Measurements from ENCODE around the gene CDC7.
"Not testable (repeated sequence)": the region's sequence is repeated elsewhere in the genome, so short reads cannot be mapped to it uniquely, and the experiment has no call there.

Gene CDC7

DNA sequence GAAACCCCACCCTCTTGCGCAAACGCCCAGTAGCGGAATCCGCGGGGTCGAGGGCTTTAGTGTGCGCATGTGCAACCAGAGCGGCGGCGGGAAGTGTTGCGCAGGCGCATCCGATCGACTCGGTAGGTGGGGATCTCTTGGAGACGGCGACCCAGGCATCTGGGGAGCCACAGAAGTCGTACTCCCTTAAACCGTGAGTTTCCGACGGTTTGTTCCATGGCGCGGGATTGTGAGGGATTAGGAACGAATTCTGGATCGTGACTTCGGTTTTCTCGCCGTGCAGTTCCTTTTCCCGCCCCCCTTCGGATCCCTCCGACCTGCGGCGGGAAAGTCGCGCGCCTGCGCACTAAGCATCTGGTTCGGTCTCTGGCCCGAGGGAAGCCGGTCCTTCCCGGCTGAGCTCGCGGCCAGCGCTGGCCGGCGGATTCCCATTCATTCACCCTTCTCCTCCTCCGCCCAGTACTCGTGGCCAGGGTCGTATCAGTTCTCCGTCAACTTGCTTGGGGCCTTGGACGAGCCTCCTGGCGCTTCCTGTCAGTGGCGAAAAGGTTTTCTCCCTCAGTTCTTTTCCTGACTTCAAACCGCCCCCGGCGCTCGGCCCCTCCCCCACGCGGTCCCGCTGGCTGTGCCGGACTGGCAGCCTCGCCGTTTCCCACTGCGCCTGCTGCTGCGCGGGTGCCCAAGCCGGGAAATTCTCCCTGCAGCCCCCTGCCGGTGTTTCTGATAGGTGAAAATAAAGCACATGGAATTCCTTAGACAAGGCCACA is at the start of gene CDC7:
TSS of gene CDC7 (plus strand) at position 96 of the 767 bp plus-strand sequence. CDS start 866 bp downstream, outside the sequence.
- peak; percentile 92 for DNase-seq (ENCODE audit: low spot score)

- no peak for DNase-seq (ENCODE audit: low spot score)
These were observed 46.5 kb upstream of the CDC7 start for GRCh38 chr1:91454136-91454535.

DNA sequence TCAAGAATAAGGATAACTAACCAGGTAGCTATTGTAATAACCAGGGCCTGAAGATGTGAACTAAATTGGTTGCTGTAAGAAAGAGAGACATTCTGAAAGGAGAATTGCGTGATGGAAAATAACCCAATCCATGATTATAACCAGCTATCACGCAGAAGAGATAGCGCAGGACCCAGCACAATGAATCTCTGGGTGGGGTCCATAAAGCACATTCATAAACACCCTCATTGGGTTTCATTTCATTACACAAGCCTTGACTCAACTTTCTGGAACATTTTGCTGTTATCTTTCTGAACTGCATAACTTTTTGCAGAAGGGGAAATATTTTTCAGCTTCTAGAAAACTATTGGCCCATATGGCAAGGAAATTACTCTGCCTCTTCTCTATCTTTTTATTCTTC is 45.3 kb upstream of the CDC7 start:
- no peak for DNase-seq (ENCODE audit: low spot score)

DNA sequence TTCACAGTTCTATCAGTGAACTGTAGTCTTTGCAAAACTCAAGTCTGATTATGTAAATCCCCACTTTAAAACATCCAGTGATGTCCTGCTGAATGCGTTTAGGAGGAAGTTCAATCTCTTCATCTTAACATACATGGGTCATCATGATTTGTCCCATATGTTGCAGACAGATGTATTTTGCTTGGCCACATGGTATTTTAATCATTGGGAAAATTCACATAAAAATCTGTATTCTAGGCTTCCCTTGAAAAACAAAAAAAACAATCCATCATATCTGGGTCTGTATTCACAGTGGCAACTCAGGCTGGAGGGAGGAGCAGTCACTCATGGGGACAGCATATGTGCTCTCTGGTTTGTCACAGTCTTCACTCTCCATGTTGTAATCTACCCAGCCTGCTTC is 44.8 kb upstream of the CDC7 start:
- no peak for DNase-seq (ENCODE audit: low spot score)

- DNase-seq (ENCODE audit: low spot score) = not testable (repeated sequence)
These were observed 35.3 kb upstream of the CDC7 start for GRCh38 chr1:91465350-91465749.

GRCh38 chr1:91476533-91477217 is 24.0 kb upstream of the CDC7 start:
- DNase-seq (ENCODE audit: low spot score) = no peak

- DNase-seq (ENCODE audit: low spot score) = no peak
These were observed 13.2 kb upstream of the CDC7 start for GRCh38 chr1:91487469-91487868.

GRCh38 chr1:91490501-91490900 is 10.2 kb upstream of the CDC7 start:
- DNase-seq (ENCODE audit: low spot score) = no peak

- DNase-seq (ENCODE audit: low spot score) = no peak
These were observed 2.6 kb upstream of the CDC7 start for GRCh38 chr1:91498035-91498434.

DNA sequence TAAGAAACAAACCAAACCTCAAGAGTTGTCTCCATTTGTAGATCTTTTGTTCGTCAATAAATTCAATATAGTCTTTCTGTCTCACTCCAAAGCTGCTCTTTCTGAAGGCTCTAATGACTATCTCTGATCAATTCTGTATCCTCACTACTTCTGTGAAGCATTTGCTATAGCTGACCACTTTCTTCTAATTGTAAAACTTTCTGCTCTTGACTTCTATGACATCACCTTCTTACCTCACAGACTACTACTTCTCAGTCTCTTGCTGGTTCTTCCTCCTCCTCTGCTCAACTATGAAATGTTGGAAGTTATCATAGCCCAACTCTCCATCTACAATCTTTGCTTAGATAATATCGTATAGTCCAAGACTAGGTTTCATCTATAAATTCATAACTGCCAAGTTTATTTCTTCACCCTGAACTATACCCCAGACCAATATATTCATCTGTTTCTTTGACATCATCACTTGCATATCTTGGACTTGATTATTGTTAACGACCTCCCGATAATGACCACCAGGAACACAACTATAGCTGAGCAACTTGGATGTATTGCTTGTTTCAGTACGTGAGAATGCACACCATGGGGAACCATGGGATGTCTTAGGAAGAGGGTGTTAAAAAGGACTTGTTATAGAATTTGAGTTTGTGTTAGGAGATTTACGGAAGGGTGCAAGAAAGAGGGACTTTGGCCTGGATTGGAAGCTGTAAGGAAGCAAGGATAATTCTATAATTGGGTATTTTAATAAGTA is 2.0 kb upstream of the CDC7 start:
- DNase-seq (ENCODE audit: low spot score) = no peak

DNA sequence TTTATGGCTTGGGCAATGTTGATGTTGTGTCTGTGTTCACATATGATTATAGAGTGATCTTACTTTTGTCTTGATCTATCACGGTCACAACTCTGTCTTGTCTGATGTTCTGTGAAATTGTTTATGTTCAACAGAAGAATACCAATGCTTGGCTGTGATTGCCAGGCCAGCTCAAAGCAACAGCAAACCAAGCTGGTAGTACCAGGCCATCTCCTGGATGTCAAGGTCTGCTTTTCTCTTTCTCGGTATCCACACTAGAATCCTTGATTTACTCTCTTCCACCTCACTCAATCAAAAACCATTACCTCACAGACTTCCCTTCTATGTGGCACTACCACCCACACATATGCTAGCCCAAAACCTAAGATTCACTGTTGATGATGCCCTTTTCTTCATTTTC is 1.3 kb upstream of the CDC7 start:
- no peak for DNase-seq (ENCODE audit: low spot score)

GRCh38 chr1:91499904-91500755 is 521 bp upstream of the CDC7 start:
- DNase-seq (ENCODE audit: low spot score) = no peak

GRCh38 chr1:91501523-91501851 is 836 bp downstream of the CDC7 start:
- no peak for DNase-seq (ENCODE audit: low spot score)

DNA sequence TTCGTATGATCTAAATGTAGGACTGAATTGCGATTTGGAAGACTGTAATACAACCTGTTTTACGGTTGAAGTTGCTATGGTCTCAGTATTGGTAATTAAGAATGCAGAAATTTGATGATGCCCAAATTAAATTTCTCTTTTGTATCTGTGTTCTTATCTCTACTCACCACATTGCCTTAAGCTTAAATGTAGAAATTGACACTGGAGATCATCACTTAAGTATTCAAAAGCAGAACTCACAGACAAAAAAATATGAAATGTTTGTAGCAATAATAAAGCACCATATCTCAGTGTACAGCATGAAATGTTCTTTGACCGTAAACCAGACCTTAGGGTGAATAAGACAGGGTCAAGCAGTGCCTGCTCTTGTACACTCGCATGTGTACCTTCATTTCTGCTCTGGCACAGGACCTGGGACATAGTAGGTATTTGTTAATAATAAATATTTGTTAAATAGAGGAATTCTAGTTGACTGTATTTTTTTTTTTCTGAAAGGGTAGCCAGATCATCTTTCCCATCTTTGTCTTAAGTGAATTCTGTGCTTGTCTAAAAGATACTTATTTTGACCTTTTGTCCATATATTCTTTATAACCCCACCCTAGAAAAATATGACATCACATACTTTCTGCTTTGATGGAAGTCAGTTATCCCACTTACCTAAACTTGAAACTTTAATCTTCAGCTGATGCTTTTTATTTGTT is 1.5 kb downstream of the CDC7 start:
- DNase-seq (ENCODE audit: low spot score) = peak; percentile 58

- DNase-seq (ENCODE audit: low spot score) = peak; percentile 86
These were observed 2.1 kb downstream of the CDC7 start for GRCh38 chr1:91502672-91503184.

DNA sequence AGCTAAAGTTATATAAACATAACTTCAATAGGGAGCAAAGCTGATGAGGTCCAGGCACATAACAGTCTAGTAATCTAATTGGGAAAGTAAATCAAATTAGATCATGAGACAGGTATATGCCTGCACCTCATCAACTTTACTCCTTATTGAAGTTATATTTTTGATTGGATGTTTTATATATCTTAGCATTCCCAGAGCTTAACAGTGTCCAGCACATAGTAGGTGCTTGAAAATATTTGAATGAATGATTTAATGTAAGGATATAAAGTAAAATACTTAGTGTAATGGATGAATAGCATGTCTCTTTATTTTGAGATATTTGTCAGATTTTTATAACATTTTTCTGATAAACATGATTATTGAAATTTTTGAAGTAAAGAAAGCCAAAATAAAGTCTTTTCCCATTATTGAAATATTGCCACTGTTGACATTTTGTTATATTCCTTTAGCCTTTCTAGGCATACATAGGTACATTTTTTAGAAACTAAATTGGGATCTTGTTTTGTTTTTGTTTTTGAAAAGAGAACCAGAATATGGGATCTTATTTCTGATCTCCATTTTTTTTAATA is 2.8 kb downstream of the CDC7 start:
- DNase-seq (ENCODE audit: low spot score) = no peak

DNA sequence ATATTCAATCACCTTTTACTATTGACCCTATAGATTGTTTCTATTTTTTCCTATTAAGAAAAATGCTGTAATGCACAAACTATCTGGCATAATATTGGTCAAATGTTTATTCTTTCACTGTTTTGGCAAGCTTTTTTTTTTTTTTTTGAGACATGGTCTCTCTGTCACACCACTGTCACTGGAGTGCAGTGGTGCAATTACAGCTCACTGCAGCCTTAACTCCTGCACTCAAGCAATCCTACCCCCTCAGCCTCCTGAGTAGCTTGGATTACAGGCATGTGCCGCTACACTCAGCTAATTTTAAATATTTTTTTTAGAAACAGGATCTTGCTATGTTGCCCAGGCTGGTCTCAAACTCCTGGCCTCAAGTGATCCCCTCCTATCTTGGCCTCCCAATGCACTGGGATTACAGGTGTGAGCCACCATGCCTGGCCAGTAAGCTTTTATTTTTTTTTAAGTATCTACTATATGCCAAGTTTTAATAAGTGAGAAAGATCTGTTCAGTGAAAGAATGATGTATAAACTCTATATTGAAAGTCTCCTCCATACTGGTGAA is 3.4 kb downstream of the CDC7 start:
- DNase-seq (ENCODE audit: low spot score) = no peak

- DNase-seq (ENCODE audit: low spot score) = no peak
These were observed 4.4 kb downstream of the CDC7 start for GRCh38 chr1:91505086-91505485.

DNA sequence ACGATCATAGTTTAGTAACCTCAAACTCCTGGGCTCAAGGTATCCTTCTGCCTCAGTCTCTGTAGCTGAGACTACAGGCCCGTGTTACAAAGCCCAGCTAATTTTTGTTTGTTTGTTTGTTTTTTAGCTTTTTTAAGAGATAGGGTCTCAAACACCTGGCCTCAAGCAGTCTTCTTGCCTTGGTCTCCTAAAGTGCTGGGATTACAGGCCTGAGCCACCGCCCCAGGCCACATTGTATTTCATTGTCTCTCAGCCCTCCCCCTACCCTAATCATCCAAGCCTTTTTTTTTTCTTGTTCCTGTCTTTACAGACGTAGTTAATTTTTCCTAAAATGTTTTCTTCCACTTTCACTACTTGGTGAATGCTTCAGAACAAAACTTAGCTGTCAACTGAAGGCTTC is 5.4 kb downstream of the CDC7 start:
- DNase-seq (ENCODE audit: low spot score) = no peak

DNA sequence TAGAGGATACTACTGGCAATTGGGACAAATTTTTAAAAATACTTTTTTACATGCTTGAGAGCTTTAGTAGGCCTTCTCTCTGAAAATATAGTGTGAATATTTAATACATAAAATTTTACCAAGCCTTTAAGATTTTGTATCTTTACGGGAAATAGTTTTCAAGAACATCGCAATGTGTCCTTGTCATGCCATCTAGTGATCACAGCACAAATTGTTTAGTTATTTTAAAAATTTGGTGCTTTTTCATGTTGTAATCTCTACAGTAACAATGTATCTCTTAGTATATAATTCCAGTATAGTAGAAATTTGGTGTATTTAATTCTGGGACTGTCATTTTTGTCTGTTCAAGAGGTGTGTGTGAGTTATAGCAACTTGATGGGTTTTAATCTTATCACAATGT is 6.7 kb downstream of the CDC7 start:
- DNase-seq (ENCODE audit: low spot score) = no peak

GRCh38 chr1:91510754-91511153 is 10.1 kb downstream of the CDC7 start:
- DNase-seq (ENCODE audit: low spot score) = no peak

Measured in RKO (cell line).